Thyroid gland (tissue), 4 donors: ENCODE data around the gene SCART1. TPM values are rescaled to one million over a fixed set of nuclear protein-coding genes. Genes with fewer than 3 reads are reported as not detected.

Source experiments
- DNase-seq, 2 donors: peaks; one replicate each; pipeline ENCODE4 v3.0.0-alpha.2; 2019
- H3K27ac ChIP-seq, 3 donors: fragments of 200-600 bp; sonication (generic); 1 replicate in 2 of 3; 2 replicates in 1 of 3; pipeline ENCODE4 v1.5.1; 2016 to 2019; ENCODE audit warnings: mild to moderate bottlenecking in 1 of 3, moderate library complexity in 1 of 3
- H3K27me3 ChIP-seq: fragments of 200-600 bp; sonication (generic); one replicate; pipeline ENCODE4 v1.5.1; 2019
- H3K36me3 ChIP-seq, 2 donors: fragments of 200-600 bp; sonication (generic); one replicate each; pipeline ENCODE4 v1.5.1; 2016 to 2019
- H3K4me1 ChIP-seq, 2 donors: fragments of 200-600 bp; sonication (generic); one replicate each; pipeline ENCODE4 v1.5.1; 2017 to 2019
- H3K4me3 ChIP-seq, 3 donors: fragments of 200-600 bp; sonication (generic); replicated peaks in 1 of 3; 1 replicate in 2 of 3; 2 replicates in 1 of 3; pipeline ENCODE4 v1.5.1; 2016; ENCODE audit warnings: mild to moderate bottlenecking in 1 of 3
- H3K9me3 ChIP-seq: fragments of 200-600 bp; sonication (generic); one replicate; pipeline ENCODE4 v1.5.1; 2017
- CTCF ChIP-seq, 6 experiments: fragments of 200-600 bp in 3 of 6; fragments of 450-650 bp in 3 of 6; sonication (generic) in 3 of 6; IDR thresholded peaks; one replicate each; pipeline ENCODE4 v1.5.1; 2016 to 2019; ENCODE audit warnings: antibody characterized with exemption in 6 of 6, mild to moderate bottlenecking in 2 of 6, inconsistent platforms in 1 of 6, moderate library complexity in 1 of 6
- POLR2A ChIP-seq, 2 donors: fragments of 450-650 bp; IDR thresholded peaks; one replicate each; pipeline ENCODE4 v1.6.1; 2017; ENCODE audit warnings: antibody characterized with exemption in 2 of 2, mild to moderate bottlenecking in 2 of 2, moderate library complexity in 1 of 2
- WGBS, 2 donors: methylation state at CpG; one replicate each; pipeline ENCODE4 v1.1.5; 2017; 5-methylcytosine and 5-hydroxymethylcytosine counted together
- intact Hi-C: fragments of 100-400 bp; cut with DNase I; formaldehyde crosslinking; loops from one replicate; pipeline ENCODE4 v1.15.1; 2023
- total RNA-seq, 4 donors: library from RNA; depleted of rRNA; stranded (reverse); fragments of >200 nt; gene quantifications; one replicate each; pipeline ENCODE4 v1.2.3, GENCODE V29; 2016

Gene SCART1
- total RNA-seq, 4 donors from 2014 or later: 2.6 to 12.6 (median 3.4) TPM

GRCh38 chr10:133455196-133455595 lies 1.5 kb downstream of the SCART1 start:
- no peak for TF ChIP-seq POLR2A (IDR thresholded peaks at IDR 0.05)
- no peak for TF ChIP-seq CTCF (IDR thresholded peaks at IDR 0.05)
- H3K4me1 ChIP-seq: no peaks in the 10 kb centered on the region
- H3K27me3 ChIP-seq: no peaks in the 10 kb centered on the region
- 76 to 77% methylated on average over 5 of the region's 5 CpGs for WGBS, 2 donors
- no peaks in the 10 kb centered on the region for H3K36me3 ChIP-seq
- H3K4me3 ChIP-seq: no peak overlapping the region
- DNase-seq: no peak
- H3K9me3 ChIP-seq: no peaks in the 10 kb centered on the region
- intact Hi-C loops: no loop called here
- H3K27ac ChIP-seq: no peak overlapping the region

- Histone ChIP-seq H3K27ac (no peak overlapping the region), H3K27me3 (no peaks in the 10 kb centered on the region), H3K9me3 (no peaks in the 10 kb centered on the region), H3K4me1 (no peaks in the 10 kb centered on the region), H3K36me3 (no peaks in the 10 kb centered on the region), H3K4me3 (no peak overlapping the region)
- WGBS, 2 donors: 89 to 95% methylated on average over 7 of the region's 7 CpGs
- DNase-seq: no peak
- intact Hi-C loops: no loop called here
- TF ChIP-seq POLR2A (IDR thresholded peaks at IDR 0.05) (no peak), CTCF (IDR thresholded peaks at IDR 0.05) (no peak)
Measured at GRCh38 chr10:133455611-133456031, 1.9 kb downstream of the SCART1 start.

GRCh38 chr10:133456041-133456951 lies 2.6 kb downstream of the SCART1 start:
- intact Hi-C loops: no loop called here

GRCh38 chr10:133457100-133457841 lies 3.5 kb downstream of the SCART1 start:
- Histone ChIP-seq H3K27ac (no peak overlapping the region), H3K4me3 (no peak overlapping the region), H3K27me3 (no peaks in the 10 kb centered on the region), H3K36me3 (no peaks in the 10 kb centered on the region), H3K4me1 (no peaks in the 10 kb centered on the region), H3K9me3 (no peaks in the 10 kb centered on the region)
- intact Hi-C loops: no loop called here
- WGBS, 2 donors: 91 to 95% methylated on average over 7 to 17 of the region's 34 CpGs
- TF ChIP-seq POLR2A (IDR thresholded peaks at IDR 0.05) (no peak), CTCF (IDR thresholded peaks at IDR 0.05) (no peak)
- DNase-seq: no peak

More at GRCh38 chr10:133456041-133456951, 2.6 kb downstream of the SCART1 start:
- H3K27ac ChIP-seq: no peak overlapping the region
- TF ChIP-seq CTCF (IDR thresholded peaks at IDR 0.05) (no peak), POLR2A (IDR thresholded peaks at IDR 0.05) (no peak)
- H3K9me3 ChIP-seq: no peaks in the 10 kb centered on the region
- DNase-seq: no peak
- H3K4me3 ChIP-seq: no peak overlapping the region
- 87 to 88% methylated on average over 37 to 42 of the region's 46 CpGs for WGBS, 2 donors
- H3K36me3 ChIP-seq: no peaks in the 10 kb centered on the region
- H3K4me1 ChIP-seq: no peaks in the 10 kb centered on the region
- H3K27me3 ChIP-seq: no peaks in the 10 kb centered on the region
